GM12878 (cell line): Measurements from ENCODE around the gene SF3B4. TPM values are rescaled to one million over a fixed set of nuclear protein-coding genes. Genes with fewer than 3 reads are reported as not detected.
A peak's percentile ranks its signal among the peaks of the same experiment; 100 is the strongest.

Source experiments
- BACH1 ChIP-seq: fragments of 450-650 bp; IDR thresholded peaks from 2 replicates; pipeline ENCODE4 v1.6.1; 2017; ENCODE audit warnings: mild to moderate bottlenecking, borderline replicate concordance
- BCL11A ChIP-seq: IDR thresholded peaks from 2 replicates; pipeline ENCODE4 v1.6.1; 2011; ENCODE audit warnings: low read depth, low read length
- ETV6 ChIP-seq, 2 experiments: fragments of 450-650 bp in 1 of 2; IDR thresholded peaks in 1 of 2; conservative IDR thresholded peaks in 1 of 2; 2 replicates each; pipeline ENCODE4 v1.6.1; 2014; ENCODE audit warnings: antibody characterized with exemption in 1 of 2, borderline replicate concordance in 1 of 2, low read depth in 1 of 2, mild to moderate bottlenecking in 1 of 2, moderate library complexity in 1 of 2
- HDGF ChIP-seq: fragments of 450-650 bp; IDR thresholded peaks from 2 replicates; pipeline ENCODE4 v1.6.1; 2016; ENCODE audit warnings: antibody characterized with exemption
- KLF5 ChIP-seq: fragments of 450-650 bp; IDR thresholded peaks from 2 replicates; pipeline ENCODE4 v1.6.1; 2014; ENCODE audit warnings: mild to moderate bottlenecking; ENCODE audit not compliant: partially characterized antibody
- MEF2B ChIP-seq: fragments of 450-650 bp; IDR thresholded peaks from 2 replicates; pipeline ENCODE4 v1.6.1; 2018; ENCODE audit warnings: mild to moderate bottlenecking, moderate library complexity; ENCODE audit not compliant: partially characterized antibody, poor library complexity, severe bottlenecking
- MYC ChIP-seq: IDR thresholded peaks from 2 replicates; pipeline ENCODE4 v1.6.1; 2011; ENCODE audit warnings: mild to moderate bottlenecking, low read length, moderate library complexity, inconsistent platforms; ENCODE audit not compliant: insufficient read depth, insufficient replicate concordance, insufficient read length, severe bottlenecking
- NR2F1 ChIP-seq: fragments of 450-650 bp; conservative IDR thresholded peaks from 2 replicates; pipeline ENCODE4 v1.6.1; 2017; ENCODE audit warnings: mild to moderate bottlenecking
- RCOR1 ChIP-seq: conservative IDR thresholded peaks from 2 replicates; pipeline ENCODE4 v1.6.1; 2012; ENCODE audit warnings: low read depth, low read length, improper control_type of control experiment
- SREBF1 ChIP-seq: IDR thresholded peaks from 2 replicates; pipeline ENCODE4 v1.6.1; 2012; ENCODE audit warnings: mild to moderate bottlenecking, low read length
- SRF ChIP-seq, 2 experiments: IDR thresholded peaks; 2 replicates each; pipeline ENCODE4 v1.6.1; 2011; ENCODE audit warnings: low read depth in 2 of 2, low read length in 2 of 2, mild to moderate bottlenecking in 1 of 2, moderate library complexity in 1 of 2
- SUPT20H ChIP-seq: IDR thresholded peaks from 2 replicates; pipeline ENCODE4 v1.6.1; 2011; ENCODE audit warnings: low read depth, mild to moderate bottlenecking, low read length, moderate library complexity, borderline replicate concordance; ENCODE audit not compliant: control insufficient read depth
- TARDBP ChIP-seq: IDR thresholded peaks from 2 replicates; pipeline ENCODE4 v1.6.1; 2016; ENCODE audit warnings: borderline replicate concordance
- ZZZ3 ChIP-seq: IDR thresholded peaks from 2 replicates; pipeline ENCODE4 v1.6.1; 2011; ENCODE audit warnings: low read depth; ENCODE audit not compliant: control insufficient read depth, insufficient read length
- polyA plus RNA-seq, 11 experiments: library from polyadenylated mRNA; depleted of rRNA in 4 of 11; unstranded in 6 of 11; stranded (reverse) in 5 of 11; fragments of >200 nt; fragmentation: Nextera tagmentation in 4 of 11; fragmentation: Illumina TruSeq in 1 of 11; extraction: Ambion mirVana in 4 of 11; extraction: Trizol in 1 of 11; gene quantifications; 1 replicate in 1 of 11; 2 replicates in 10 of 11; pipeline versions ENCODE4 v1.2.1 to v1.2.3, GENCODE V29; 2011 to 2016; ENCODE audit warnings: inconsistent platforms in 2 of 11, missing spikeins in 2 of 11, low read depth in 1 of 11
- total RNA-seq, 4 experiments: library from RNA; depleted of rRNA in 3 of 4; stranded (reverse); fragments of >200 nt in 3 of 4; fragmentation: Illumina TruSeq in 1 of 4; extraction: Trizol in 1 of 4; gene quantifications; 2 replicates each; pipeline versions ENCODE4 v1.2.1 to v1.2.3, GENCODE V29; 2013 to 2021
- TF ChIP-seq, protein P1 (sequence below): IDR thresholded peaks from 2 replicates; pipeline ENCODE4 v1.6.1; 2011; ENCODE audit warnings: mild to moderate bottlenecking, low read depth, low read length, moderate library complexity; ENCODE audit not compliant: insufficient replicate concordance
- TF ChIP-seq, protein P2 (sequence below): IDR thresholded peaks from 2 replicates; pipeline ENCODE4 v1.6.1; 2011; ENCODE audit warnings: low read depth, low read length, improper control_type of control experiment, borderline replicate concordance
- TF ChIP-seq, protein P3 (sequence below): IDR thresholded peaks from 2 replicates; pipeline ENCODE4 v1.6.1; 2011; ENCODE audit warnings: low read depth, mild to moderate bottlenecking, low read length, moderate library complexity, borderline replicate concordance; ENCODE audit errors: extremely low read depth
- TF ChIP-seq, protein P4 (sequence below): fragments of 450-650 bp; IDR thresholded peaks from 2 replicates; pipeline ENCODE4 v1.6.1; 2017; ENCODE audit warnings: mild to moderate bottlenecking, moderate library complexity

Gene SF3B4
- total and polyA plus RNA-seq, 10 of the 15 experiments (the other 5 are each of a cell fraction or from before 2014, with no cell fraction given): 1.9 to 146 (median 27.5) TPM

DNA sequence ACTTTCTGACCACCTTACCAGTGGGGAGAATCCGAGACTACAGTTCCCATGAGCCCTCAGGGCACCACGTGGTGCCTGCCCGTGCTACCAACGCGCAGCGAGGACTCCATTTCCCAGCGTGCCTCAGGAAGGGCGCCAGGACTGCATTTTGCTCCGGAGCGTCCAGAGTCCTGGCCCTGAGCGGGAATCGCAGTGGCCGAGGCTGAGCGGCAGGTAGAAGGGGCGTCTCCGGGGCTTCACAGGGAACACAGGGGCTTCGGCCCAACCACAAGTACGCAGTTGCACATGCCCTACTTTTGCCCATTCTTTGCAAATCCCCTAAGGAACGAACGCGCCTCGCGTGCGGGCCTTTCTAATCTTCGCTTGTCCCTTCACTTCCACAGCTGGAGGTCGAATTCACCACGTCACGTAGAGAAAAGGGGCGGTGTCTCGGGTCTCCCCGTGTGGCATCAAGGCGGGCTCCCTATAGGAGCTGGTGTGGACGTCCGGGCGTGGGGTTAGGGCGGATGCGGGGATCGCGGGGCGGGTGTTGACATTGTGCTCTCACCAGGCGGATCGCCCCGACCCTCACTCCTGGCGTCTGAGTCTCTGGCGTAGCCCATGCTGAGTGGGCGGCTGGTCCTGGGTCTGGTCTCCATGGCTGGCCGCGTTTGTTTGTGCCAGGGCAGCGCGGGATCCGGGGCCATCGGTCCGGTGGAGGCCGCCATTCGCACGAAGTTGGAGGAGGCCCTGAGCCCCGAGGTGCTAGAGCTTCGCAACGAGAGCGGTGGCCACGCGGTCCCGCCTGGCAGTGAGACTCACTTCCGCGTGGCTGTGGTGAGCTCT, 27.9 kb downstream of the SF3B4 start, which contains the start of gene BOLA1 (continued):
- TF ChIP-seq RCOR1: no peak
- peak; percentile 97 for TF ChIP-seq TARDBP
- no peak for TF ChIP-seq BCL11A
- TF ChIP-seq SUPT20H: no peak
- TF ChIP-seq, protein P1, sequence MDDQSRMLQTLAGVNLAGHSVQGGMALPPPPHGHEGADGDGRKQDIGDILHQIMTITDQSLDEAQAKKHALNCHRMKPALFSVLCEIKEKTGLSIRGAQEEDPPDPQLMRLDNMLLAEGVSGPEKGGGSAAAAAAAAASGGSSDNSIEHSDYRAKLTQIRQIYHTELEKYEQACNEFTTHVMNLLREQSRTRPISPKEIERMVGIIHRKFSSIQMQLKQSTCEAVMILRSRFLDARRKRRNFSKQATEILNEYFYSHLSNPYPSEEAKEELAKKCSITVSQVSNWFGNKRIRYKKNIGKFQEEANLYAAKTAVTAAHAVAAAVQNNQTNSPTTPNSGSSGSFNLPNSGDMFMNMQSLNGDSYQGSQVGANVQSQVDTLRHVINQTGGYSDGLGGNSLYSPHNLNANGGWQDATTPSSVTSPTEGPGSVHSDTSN: no peak
- peak; percentile 40 for TF ChIP-seq NR2F1
- TF ChIP-seq ZZZ3: no peak
- TF ChIP-seq, protein P2, sequence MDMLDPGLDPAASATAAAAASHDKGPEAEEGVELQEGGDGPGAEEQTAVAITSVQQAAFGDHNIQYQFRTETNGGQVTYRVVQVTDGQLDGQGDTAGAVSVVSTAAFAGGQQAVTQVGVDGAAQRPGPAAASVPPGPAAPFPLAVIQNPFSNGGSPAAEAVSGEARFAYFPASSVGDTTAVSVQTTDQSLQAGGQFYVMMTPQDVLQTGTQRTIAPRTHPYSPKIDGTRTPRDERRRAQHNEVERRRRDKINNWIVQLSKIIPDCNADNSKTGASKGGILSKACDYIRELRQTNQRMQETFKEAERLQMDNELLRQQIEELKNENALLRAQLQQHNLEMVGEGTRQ: peak; percentile 97
- peak; percentile 30 for TF ChIP-seq MEF2B
- no peak for TF ChIP-seq ETV6 (conservative IDR thresholded peaks at IDR 0.05 in 1 of 2, IDR thresholded peaks at IDR 0.05 in 1 of 2; ENCODE audit: borderline replicate concordance in 1 of 2, low read depth in 1 of 2)
- no peak for TF ChIP-seq BACH1
- TF ChIP-seq KLF5: peak; percentile 78
- peak; percentile 90 for TF ChIP-seq SREBF1
- TF ChIP-seq, protein P3, sequence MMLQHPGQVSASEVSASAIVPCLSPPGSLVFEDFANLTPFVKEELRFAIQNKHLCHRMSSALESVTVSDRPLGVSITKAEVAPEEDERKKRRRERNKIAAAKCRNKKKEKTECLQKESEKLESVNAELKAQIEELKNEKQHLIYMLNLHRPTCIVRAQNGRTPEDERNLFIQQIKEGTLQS: peak; percentile 98
- TF ChIP-seq MYC: peak; percentile 24
- TF ChIP-seq HDGF: peak; percentile 65; the same call in 1 of the 2 replicates
- TF ChIP-seq, protein P4, sequence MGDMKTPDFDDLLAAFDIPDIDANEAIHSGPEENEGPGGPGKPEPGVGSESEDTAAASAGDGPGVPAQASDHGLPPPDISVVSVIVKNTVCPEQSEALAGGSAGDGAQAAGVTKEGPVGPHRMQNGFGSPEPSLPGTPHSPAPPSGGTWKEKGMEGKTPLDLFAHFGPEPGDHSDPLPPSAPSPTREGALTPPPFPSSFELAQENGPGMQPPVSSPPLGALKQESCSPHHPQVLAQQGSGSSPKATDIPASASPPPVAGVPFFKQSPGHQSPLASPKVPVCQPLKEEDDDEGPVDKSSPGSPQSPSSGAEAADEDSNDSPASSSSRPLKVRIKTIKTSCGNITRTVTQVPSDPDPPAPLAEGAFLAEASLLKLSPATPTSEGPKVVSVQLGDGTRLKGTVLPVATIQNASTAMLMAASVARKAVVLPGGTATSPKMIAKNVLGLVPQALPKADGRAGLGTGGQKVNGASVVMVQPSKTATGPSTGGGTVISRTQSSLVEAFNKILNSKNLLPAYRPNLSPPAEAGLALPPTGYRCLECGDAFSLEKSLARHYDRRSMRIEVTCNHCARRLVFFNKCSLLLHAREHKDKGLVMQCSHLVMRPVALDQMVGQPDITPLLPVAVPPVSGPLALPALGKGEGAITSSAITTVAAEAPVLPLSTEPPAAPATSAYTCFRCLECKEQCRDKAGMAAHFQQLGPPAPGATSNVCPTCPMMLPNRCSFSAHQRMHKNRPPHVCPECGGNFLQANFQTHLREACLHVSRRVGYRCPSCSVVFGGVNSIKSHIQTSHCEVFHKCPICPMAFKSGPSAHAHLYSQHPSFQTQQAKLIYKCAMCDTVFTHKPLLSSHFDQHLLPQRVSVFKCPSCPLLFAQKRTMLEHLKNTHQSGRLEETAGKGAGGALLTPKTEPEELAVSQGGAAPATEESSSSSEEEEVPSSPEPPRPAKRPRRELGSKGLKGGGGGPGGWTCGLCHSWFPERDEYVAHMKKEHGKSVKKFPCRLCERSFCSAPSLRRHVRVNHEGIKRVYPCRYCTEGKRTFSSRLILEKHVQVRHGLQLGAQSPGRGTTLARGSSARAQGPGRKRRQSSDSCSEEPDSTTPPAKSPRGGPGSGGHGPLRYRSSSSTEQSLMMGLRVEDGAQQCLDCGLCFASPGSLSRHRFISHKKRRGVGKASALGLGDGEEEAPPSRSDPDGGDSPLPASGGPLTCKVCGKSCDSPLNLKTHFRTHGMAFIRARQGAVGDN: peak; percentile 38; the same call in 1 of the 2 replicates
- TF ChIP-seq SRF (IDR thresholded peaks at IDR 0.05; ENCODE audit: low read depth in 2 of 2, low read length in 2 of 2): peak in 1 of 2 experiments; percentile 52; a peak in 1 of 4 replicates
